ENCODE measurements around the gene ASIC2. TPM values are rescaled to one million over a fixed set of nuclear protein-coding genes. Genes with fewer than 3 reads are reported as not detected.
"Not testable (repeated sequence)": the region's sequence is repeated elsewhere in the genome, so short reads cannot be mapped to it uniquely, and the experiment has no call there.

ASIC2 gene
- total RNA-seq, 2 donors from 2014 or later: 0.48 to 1.3 TPM

DNA sequence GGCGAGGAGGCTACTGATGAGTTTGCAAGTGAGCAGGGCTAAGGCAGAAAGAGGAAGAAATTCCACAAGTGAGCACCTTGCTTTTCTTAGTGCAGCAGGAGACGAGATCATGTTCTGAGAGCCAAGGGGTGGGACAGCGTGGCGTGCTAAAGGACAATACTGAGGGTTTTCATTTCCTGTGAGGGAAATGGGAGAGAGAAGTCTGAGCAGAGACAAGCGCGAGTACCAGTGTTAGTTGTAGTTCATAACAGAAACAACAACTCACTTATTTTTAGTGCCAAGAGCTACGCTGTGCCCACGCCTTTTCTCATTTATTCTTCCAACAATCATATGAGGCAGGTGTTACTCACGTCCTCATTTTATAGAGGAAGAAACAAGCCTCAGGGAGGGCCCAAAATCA is 299.1 kb downstream of the ASIC2 start:
- no peak for DNase-seq
- intact Hi-C loops (cut with DNase I): no loop called here
- Histone ChIP-seq H3K27me3 (no peaks in the 10 kb centered on the region), H3K9ac (ENCODE audit: low read depth in 2 of 2, low read length in 2 of 2) (no peak overlapping the region), H3K9me3 (no peaks in the 10 kb centered on the region), H3K4me3 (no peak overlapping the region), H3K36me3 (no peaks in the 10 kb centered on the region), H3K4me1 (no peaks in the 10 kb centered on the region), H3K27ac (no peak overlapping the region)
- TF ChIP-seq, protein P1, sequence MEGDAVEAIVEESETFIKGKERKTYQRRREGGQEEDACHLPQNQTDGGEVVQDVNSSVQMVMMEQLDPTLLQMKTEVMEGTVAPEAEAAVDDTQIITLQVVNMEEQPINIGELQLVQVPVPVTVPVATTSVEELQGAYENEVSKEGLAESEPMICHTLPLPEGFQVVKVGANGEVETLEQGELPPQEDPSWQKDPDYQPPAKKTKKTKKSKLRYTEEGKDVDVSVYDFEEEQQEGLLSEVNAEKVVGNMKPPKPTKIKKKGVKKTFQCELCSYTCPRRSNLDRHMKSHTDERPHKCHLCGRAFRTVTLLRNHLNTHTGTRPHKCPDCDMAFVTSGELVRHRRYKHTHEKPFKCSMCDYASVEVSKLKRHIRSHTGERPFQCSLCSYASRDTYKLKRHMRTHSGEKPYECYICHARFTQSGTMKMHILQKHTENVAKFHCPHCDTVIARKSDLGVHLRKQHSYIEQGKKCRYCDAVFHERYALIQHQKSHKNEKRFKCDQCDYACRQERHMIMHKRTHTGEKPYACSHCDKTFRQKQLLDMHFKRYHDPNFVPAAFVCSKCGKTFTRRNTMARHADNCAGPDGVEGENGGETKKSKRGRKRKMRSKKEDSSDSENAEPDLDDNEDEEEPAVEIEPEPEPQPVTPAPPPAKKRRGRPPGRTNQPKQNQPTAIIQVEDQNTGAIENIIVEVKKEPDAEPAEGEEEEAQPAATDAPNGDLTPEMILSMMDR (IDR thresholded peaks at IDR 0.05): no peak

DNA sequence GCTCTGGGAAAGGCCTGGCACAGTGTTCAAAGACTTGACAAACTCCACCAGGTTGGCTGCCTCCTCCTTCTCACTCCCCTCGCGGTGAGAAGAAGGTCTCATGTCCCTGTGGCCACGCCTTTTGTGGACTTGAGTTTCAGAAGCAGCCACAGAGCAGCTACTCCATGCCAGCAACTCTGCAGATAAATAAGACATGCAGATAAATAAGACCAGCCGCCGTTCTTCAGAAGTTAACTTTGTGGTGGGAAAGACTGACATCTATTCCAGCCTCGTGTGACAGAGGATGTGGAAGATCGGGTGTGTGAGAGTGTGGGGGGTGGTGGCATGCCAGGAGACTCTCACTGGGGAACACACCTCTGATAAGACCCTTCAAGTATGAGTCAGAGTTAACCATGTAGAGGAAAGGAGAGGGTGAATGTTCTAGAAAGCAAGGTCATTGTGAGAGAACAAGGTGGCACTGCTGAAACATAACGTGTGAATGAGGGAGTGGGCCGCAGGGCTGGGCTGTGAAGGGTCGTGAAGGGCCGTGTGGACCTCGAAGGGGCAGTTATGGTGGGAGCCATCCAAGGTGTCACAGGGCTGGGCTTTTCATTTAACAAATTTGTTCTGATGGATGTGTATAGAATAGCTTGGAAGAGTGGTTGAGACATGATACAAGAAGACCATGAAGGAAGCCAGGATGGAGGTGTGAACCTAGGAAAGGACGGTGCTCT is 300.6 kb downstream of the ASIC2 start:
- Histone ChIP-seq H3K9me3 (no peaks in the 10 kb centered on the region), H3K36me3 (no peaks in the 10 kb centered on the region), H3K9ac (ENCODE audit: low read depth in 2 of 2, low read length in 2 of 2) (no peak overlapping the region), H3K27me3 (no peaks in the 10 kb centered on the region), H3K27ac (no peak overlapping the region), H3K4me3 (no peak overlapping the region), H3K4me1 (no peaks in the 10 kb centered on the region)
- DNase-seq: no peak
- TF ChIP-seq, protein P1 (IDR thresholded peaks at IDR 0.05): no peak
- intact Hi-C loops (cut with DNase I): no loop called here

DNA sequence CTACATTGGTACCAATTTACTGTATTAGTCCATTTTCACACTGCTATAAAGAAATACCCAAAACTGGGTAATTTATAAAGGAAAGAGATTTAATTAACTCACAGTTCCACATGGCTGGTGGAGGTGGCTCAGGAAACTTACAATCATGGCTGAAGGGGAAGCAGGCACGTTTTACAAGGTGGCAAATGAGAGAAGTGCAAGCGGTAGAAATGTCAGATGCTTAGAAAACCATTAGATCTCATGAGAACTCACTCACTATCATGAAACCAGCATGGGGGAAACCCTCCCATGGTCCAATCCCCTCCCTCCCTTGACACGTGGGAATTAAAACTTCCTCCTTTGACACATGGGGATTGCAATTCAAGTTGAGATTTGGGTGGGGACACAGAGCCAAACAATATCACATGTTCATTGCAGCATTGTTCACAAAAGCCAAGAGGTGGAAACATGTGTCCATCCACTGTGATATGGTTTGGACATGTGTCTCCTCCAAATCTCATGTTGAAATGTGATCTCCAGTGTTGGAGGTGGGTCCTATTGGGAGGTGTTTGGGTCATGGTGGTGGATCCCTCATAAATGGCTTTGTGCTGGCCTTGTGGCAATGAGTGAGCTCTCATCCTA is 304.5 kb downstream of the ASIC2 start:
- intact Hi-C loops (cut with DNase I): no loop called here
- no peaks in the 10 kb centered on the region for H3K27me3 ChIP-seq
- no peak overlapping the region for H3K27ac ChIP-seq
- TF ChIP-seq, protein P1 (IDR thresholded peaks at IDR 0.05): no peak
- no peaks in the 10 kb centered on the region for H3K36me3 ChIP-seq
- no peak overlapping the region for H3K4me3 ChIP-seq
- H3K9me3 ChIP-seq: no peaks in the 10 kb centered on the region
- no peaks in the 10 kb centered on the region for H3K4me1 ChIP-seq
- no peak overlapping the region for H3K9ac ChIP-seq (ENCODE audit: low read depth in 2 of 2, low read length in 2 of 2)
- DNase-seq: no peak

DNA sequence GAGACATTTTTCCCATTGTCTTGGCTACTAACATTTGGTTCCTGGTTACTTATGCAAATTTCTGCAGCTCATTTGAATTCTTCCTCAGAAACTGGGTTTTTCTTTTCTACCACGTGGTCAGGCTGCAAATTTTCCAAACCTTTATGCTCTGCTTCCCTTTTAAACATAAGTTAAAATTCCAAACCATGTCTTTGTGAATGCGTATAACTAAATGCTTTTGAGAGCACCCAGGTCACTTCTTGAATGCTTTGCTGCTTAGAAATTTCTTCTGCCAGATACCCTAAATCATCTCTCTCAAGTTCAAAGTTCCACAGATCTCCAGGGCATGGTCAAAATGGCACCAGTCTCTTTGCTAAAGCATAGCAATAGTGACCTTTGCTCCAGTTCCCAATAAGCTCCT is 305.2 kb downstream of the ASIC2 start:
- intact Hi-C loops (cut with DNase I); H3K9ac ChIP-seq (ENCODE audit: low read depth in 2 of 2, low read length in 2 of 2); DNase-seq; H3K4me1 ChIP-seq; H3K27me3 ChIP-seq; H3K36me3 ChIP-seq; H3K27ac ChIP-seq; H3K9me3 ChIP-seq; H3K4me3 ChIP-seq: not testable (repeated sequence)

DNA sequence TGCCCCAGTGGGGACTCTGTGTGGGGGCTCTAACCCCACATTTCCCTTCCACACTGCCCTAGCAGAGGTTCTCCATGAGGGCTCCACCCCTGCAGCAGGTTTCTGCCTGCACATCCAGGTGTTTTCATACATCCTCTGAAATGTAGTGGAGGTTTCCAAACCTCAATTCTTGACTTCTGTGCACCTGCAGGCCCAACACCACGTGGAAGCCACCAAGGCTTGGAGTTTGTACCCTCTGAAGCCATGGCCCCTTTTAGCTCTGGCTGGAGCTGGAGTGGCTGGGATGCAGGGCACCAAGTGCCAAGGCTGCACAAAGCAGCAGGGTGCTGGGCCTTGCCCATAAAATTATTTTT is 305.7 kb downstream of the ASIC2 start:
- DNase-seq; H3K27me3 ChIP-seq; H3K9ac ChIP-seq (ENCODE audit: low read depth in 2 of 2, low read length in 2 of 2); H3K4me1 ChIP-seq; intact Hi-C loops (cut with DNase I); H3K36me3 ChIP-seq; H3K4me3 ChIP-seq; H3K9me3 ChIP-seq; H3K27ac ChIP-seq: not testable (repeated sequence)

DNA sequence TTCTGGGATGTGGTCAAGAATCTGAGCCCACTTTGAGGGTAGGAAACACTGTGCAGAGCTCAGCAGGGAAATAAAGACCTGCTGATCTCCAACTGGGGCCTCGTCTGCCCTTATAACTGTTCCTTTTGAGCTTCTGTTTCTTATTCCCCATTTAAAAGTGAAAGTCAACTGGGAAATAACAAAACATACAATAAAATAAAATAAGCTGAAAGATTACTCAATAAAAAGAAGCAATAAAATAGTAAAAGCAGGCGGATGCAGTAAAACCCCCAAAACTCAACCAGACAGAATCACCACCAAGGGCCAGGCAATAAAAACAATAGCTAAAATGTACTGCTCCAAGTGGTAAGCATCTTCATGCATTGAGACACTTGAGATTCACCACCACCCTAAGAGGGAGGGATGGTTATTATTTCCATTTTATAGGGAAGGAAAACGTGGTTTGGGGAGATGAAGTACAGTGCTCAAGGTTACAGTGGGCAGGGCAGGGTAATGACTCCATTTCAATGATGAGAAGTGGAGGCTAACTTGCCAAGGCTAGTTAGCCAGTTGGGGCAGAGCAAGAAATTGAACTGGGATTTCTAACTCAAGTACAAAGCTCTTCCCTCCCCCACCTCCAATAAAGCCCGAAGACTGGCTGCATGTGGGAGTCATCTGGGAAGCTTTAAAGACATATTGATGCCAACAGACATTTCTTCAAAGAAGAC is 307.9 kb downstream of the ASIC2 start:
- no peak for DNase-seq
- no peak overlapping the region for H3K4me3 ChIP-seq
- no peak overlapping the region for H3K9ac ChIP-seq (ENCODE audit: low read depth in 2 of 2, low read length in 2 of 2)
- intact Hi-C loops (cut with DNase I): no loop called here
- H3K9me3 ChIP-seq: no peaks in the 10 kb centered on the region
- no peaks in the 10 kb centered on the region for H3K36me3 ChIP-seq
- H3K27ac ChIP-seq: no peak overlapping the region
- no peaks in the 10 kb centered on the region for H3K4me1 ChIP-seq
- no peaks in the 10 kb centered on the region for H3K27me3 ChIP-seq
- TF ChIP-seq, protein P1 (IDR thresholded peaks at IDR 0.05): no peak

DNA sequence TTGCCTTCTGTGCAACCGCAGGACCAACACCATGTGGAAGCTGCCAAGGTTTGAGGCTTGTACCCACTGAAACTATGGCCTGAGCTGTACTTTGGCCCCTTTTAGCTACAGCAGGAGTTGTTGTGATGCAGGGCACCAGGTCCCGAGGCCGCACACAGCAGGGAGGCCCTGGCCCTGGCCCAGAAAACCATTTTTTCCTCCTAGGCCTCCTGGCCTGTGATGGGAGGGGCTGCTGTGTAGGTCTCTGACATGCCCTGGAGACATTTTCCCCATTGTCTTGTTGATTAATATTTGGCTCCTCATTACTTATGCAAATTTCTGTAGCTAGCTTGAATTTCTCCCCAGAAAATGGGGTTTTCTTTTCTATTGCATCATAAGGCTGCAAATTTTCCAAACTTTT is 311.5 kb downstream of the ASIC2 start:
- H3K9me3 ChIP-seq; H3K4me3 ChIP-seq; H3K4me1 ChIP-seq; H3K27me3 ChIP-seq; intact Hi-C loops (cut with DNase I); H3K36me3 ChIP-seq; H3K9ac ChIP-seq (ENCODE audit: low read depth in 2 of 2, low read length in 2 of 2); DNase-seq; H3K27ac ChIP-seq: not testable (repeated sequence)
